ENCODE results near the gene KIAA1958. TPM values are rescaled to one million over a fixed set of nuclear protein-coding genes. Genes with fewer than 3 reads are reported as not detected.
"Not testable (repeated sequence)": the region's sequence is repeated elsewhere in the genome, so short reads cannot be mapped to it uniquely, and the experiment has no call there.

KIAA1958 gene
- total RNA-seq, 2 donors from 2014 or later: 5.7 to 9.6 TPM

- Histone ChIP-seq H3K4me3 (no peak overlapping the region), H3K36me3 (replicated peaks in 1 of 2; ENCODE audit: insufficient read depth in 1 of 2, low read depth in 2 of 2) (no peaks in the 10 kb centered on the region), H3K27ac (no peak overlapping the region), H3K27me3 (no peaks in the 10 kb centered on the region), H3K9me3 (no peaks in the 10 kb centered on the region), H3K4me1 (no peaks in the 10 kb centered on the region)
- DNase-seq (no peak), ATAC-seq (no peak)
- TF ChIP-seq POLR2A (IDR thresholded peaks at IDR 0.05): no peak
- TF ChIP-seq CTCF (IDR thresholded peaks at IDR 0.05): no peak
- 67 to 70% methylated on average over 7 of the region's 7 CpGs for WGBS, 2 donors
- intact Hi-C loops (cut with DNase I): no loop called here
Measured at GRCh38 chr9:112670991-112671625, 184.5 kb downstream of the KIAA1958 start.

- H3K27me3 ChIP-seq; H3K4me1 ChIP-seq; ATAC-seq; intact Hi-C loops (cut with DNase I); H3K4me3 ChIP-seq; H3K27ac ChIP-seq; H3K9me3 ChIP-seq; H3K36me3 ChIP-seq (replicated peaks in 1 of 2; ENCODE audit: insufficient read depth in 1 of 2, low read depth in 2 of 2); DNase-seq: not testable (repeated sequence)
- 86 to 91% methylated on average over 4 of the region's 4 CpGs for WGBS, 2 donors
Measured at GRCh38 chr9:112673221-112673620, 186.6 kb downstream of the KIAA1958 start.

- DNase-seq (no peak), ATAC-seq (no peak)
- H3K4me1 ChIP-seq: no peaks in the 10 kb centered on the region
- no peaks in the 10 kb centered on the region for H3K27me3 ChIP-seq
- no peak for TF ChIP-seq POLR2A (IDR thresholded peaks at IDR 0.05)
- TF ChIP-seq CTCF (IDR thresholded peaks at IDR 0.05): no peak
- intact Hi-C loops (cut with DNase I): no loop called here
- H3K36me3 ChIP-seq (replicated peaks in 1 of 2; ENCODE audit: insufficient read depth in 1 of 2, low read depth in 2 of 2): no peaks in the 10 kb centered on the region
- no peak overlapping the region for H3K27ac ChIP-seq
- no peaks in the 10 kb centered on the region for H3K9me3 ChIP-seq
- H3K4me3 ChIP-seq: no peak overlapping the region
Measured at GRCh38 chr9:112677040-112677439, 190.4 kb downstream of the KIAA1958 start.

- 84 to 93% methylated on average over 6 of the region's 6 CpGs for WGBS, 2 donors
- Histone ChIP-seq H3K4me1 (no peaks in the 10 kb centered on the region), H3K27me3 (no peaks in the 10 kb centered on the region), H3K36me3 (replicated peaks in 1 of 2; ENCODE audit: insufficient read depth in 1 of 2, low read depth in 2 of 2) (no peaks in the 10 kb centered on the region), H3K9me3 (no peaks in the 10 kb centered on the region), H3K4me3 (no peak overlapping the region), H3K27ac (no peak overlapping the region)
- DNase-seq: no peak
- TF ChIP-seq CTCF (IDR thresholded peaks at IDR 0.05): no peak
- no peak for TF ChIP-seq POLR2A (IDR thresholded peaks at IDR 0.05)
- intact Hi-C loops (cut with DNase I): no loop called here
- no peak for ATAC-seq
Measured at GRCh38 chr9:112680731-112681402, 194.2 kb downstream of the KIAA1958 start.

GRCh38 chr9:112689161-112689740 lies 202.6 kb downstream of the KIAA1958 start:
- H3K36me3 ChIP-seq (replicated peaks in 1 of 2; ENCODE audit: insufficient read depth in 1 of 2, low read depth in 2 of 2): peaks cover 0 to 3% of the 10 kb centered on the region in 2 donors
- intact Hi-C loops (cut with DNase I): no loop called here
- TF ChIP-seq POLR2A (IDR thresholded peaks at IDR 0.05): no peak
- TF ChIP-seq CTCF (IDR thresholded peaks at IDR 0.05): no peak

More at GRCh38 chr9:112689161-112689740, 202.6 kb downstream of the KIAA1958 start:
- no peak for ATAC-seq
- 87 to 90% methylated on average over 6 of the region's 6 CpGs for whole genome bisulfite sequencing, 2 donors
- Histone ChIP-seq H3K27ac (no peak overlapping the region), H3K4me3 (no peak overlapping the region), H3K4me1 (no peaks in the 10 kb centered on the region), H3K27me3 (no peaks in the 10 kb centered on the region), H3K9me3 (no peaks in the 10 kb centered on the region)
- DNase-seq: no peak

All from body of pancreas (tissue), 4 donors.